Measurements from ENCODE around the gene ZNF766.

DNA sequence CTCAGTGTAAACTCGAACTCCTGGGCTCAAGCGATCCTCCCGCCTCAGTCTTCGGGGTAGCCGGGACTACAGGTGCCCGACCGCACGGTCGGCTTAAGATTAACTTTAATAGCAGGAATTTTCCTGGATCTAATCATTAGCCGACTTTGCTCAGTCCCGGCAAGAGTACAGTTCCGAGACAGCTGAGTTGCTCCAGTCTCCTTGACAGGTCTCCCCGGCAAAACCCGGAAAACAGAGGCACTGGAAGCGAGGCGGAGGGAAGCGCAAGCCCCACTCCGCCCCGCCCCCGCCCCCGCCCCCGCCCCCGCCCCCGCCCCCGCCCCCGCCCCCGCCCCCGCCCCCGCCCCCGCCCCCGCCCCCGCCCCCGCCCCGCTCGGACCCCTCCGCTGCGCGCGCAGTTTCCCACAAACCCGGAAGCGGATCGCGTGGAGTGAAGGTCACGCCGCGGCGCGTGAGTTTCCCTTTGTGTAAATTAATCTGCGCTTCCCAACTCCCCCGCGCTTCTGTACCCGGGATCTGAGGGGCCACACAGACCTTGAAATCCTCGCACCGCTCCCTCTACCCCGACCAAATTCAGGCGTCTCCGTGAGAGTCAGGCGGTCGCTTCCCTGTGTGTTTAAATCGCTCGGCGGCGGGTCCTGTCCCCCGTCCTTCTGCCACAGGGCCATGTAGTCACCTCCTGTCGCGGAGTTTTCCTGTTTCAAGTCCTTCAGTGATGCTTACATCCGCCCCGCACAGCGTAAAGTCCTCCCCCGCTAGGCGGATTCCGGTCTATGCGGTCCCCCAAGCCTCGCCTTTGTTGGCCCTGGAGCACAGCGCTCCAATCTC is 27.6 kb downstream of the ZNF766 start, which contains the start of gene ZNF480:
- TF ChIP-seq ZFP90 (CRISPR knock-in tag; IDR thresholded peaks at IDR 0.05; ENCODE audit: borderline replicate concordance) (no peak), SMAD1 (CRISPR knock-in tag; IDR thresholded peaks at IDR 0.05; ENCODE audit: borderline replicate concordance, low read depth) (no peak), SUZ12 (IDR thresholded peaks at IDR 0.05; ENCODE audit: low read depth, low read length) (no peak), TAF1 (CRISPR knock-in tag; IDR thresholded peaks at IDR 0.05) (peak; percentile 48; the same call in 1 of the 2 replicates), ZNF83 (CRISPR knock-in tag; IDR thresholded peaks at IDR 0.05; ENCODE audit: borderline replicate concordance) (no peak), MXI1 (IDR thresholded peaks at IDR 0.05; ENCODE audit: borderline replicate concordance, low read depth, low read length) (peak; percentile 58; the same call in 1 of the 3 replicates), RNF2 (conservative IDR thresholded peaks at IDR 0.05; ENCODE audit: low read depth) (no peak), SATB2 (CRISPR knock-in tag; IDR thresholded peaks at IDR 0.05) (no peak), NR2F6 (IDR thresholded peaks at IDR 0.05) (no peak), NR2F6 (CRISPR knock-in tag; IDR thresholded peaks at IDR 0.05) (no peak)
- TF ChIP-seq, protein P1, sequence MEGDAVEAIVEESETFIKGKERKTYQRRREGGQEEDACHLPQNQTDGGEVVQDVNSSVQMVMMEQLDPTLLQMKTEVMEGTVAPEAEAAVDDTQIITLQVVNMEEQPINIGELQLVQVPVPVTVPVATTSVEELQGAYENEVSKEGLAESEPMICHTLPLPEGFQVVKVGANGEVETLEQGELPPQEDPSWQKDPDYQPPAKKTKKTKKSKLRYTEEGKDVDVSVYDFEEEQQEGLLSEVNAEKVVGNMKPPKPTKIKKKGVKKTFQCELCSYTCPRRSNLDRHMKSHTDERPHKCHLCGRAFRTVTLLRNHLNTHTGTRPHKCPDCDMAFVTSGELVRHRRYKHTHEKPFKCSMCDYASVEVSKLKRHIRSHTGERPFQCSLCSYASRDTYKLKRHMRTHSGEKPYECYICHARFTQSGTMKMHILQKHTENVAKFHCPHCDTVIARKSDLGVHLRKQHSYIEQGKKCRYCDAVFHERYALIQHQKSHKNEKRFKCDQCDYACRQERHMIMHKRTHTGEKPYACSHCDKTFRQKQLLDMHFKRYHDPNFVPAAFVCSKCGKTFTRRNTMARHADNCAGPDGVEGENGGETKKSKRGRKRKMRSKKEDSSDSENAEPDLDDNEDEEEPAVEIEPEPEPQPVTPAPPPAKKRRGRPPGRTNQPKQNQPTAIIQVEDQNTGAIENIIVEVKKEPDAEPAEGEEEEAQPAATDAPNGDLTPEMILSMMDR (CRISPR knock-in tag; IDR thresholded peaks at IDR 0.05): peak; percentile 24; the same call in 1 of the 2 replicates
